MCF 10A (cell line): Measurements from ENCODE around the gene MAFF. TPM values are rescaled to one million over a fixed set of nuclear protein-coding genes. Genes with fewer than 3 reads are reported as not detected.

ENCODE experiments used
- BruUV-seq: library from RNA; stranded (reverse); fragments of 400-500 nt; replicated peaks from 2 replicates; lab custom pipeline; 2021; lab: Mats Ljungman, UMichigan
- CTCF ChIA-PET: fragments of 300-600 bp; sonication (Branson Sonifier 250); formaldehyde crosslinking; extraction: SDS; loops from one replicate; lab custom pipeline; 2021; ENCODE audit warnings: antibody characterized with exemption, inconsistent platforms; lab: Yijun Ruan, JAX
- POLR2A ChIA-PET: fragments of 300-600, 350-650 bp; sonication (Branson Sonifier 250); formaldehyde crosslinking; extraction: SDS; loops from one replicate; lab custom pipeline; 2020; ENCODE audit warnings: antibody characterized with exemption, inconsistent platforms; lab: Yijun Ruan, JAX
- DNase-seq: peaks from one replicate; pipeline ENCODE4 v3.0.0-alpha.2; 2018; ENCODE audit not compliant: unreplicated experiment
- H3K27ac Mint-ChIP-seq: one replicate; pipeline ENCODE4 v1.8.0; 2022; ENCODE audit warnings: mild to moderate bottlenecking, low read depth, mixed read lengths; ENCODE audit not compliant: unreplicated experiment
- H3K27me3 Mint-ChIP-seq: one replicate; pipeline ENCODE4 v1.8.0; 2022; ENCODE audit warnings: mixed read lengths; ENCODE audit not compliant: insufficient read depth, unreplicated experiment
- H3K36me3 Mint-ChIP-seq: one replicate; pipeline ENCODE4 v1.8.0; 2022; ENCODE audit warnings: mild to moderate bottlenecking, moderate library complexity, mixed read lengths; ENCODE audit not compliant: insufficient read depth, unreplicated experiment
- H3K4me1 Mint-ChIP-seq: one replicate; pipeline ENCODE4 v1.8.0; 2022; ENCODE audit warnings: mixed read lengths; ENCODE audit not compliant: insufficient read depth, unreplicated experiment
- H3K4me3 Mint-ChIP-seq: one replicate; pipeline ENCODE4 v1.8.0; 2022; ENCODE audit warnings: mild to moderate bottlenecking, moderate library complexity, mixed read lengths; ENCODE audit not compliant: unreplicated experiment
- H3K9me3 Mint-ChIP-seq: one replicate; pipeline ENCODE4 v1.8.0; 2022; ENCODE audit warnings: mixed read lengths; ENCODE audit not compliant: unreplicated experiment
- CTCF ChIP-seq: fragments of 200-600 bp; IDR thresholded peaks from one replicate; pipeline ENCODE4 v1.8.0; 2022; ENCODE audit warnings: antibody characterized with exemption, mild to moderate bottlenecking; ENCODE audit not compliant: unreplicated experiment
- intact Hi-C: fragments of 100-400 bp; cut with micrococcal nuclease; formaldehyde crosslinking; loops from 2 replicates; pipeline ENCODE4 v1.14.1; 2022
- total RNA-seq: library from RNA; stranded (reverse); gene quantifications from 2 replicates; pipeline ENCODE4 v1.2.3, GENCODE V29; 2022

Gene MAFF
- total RNA-seq, 1 experiment from 2014 or later: 71.4 TPM

- no peak for TF ChIP-seq CTCF
- intact Hi-C loops: no loop called here
- ChIA-PET CTCF (interaction anchor here (0.6 kb wide), 1 partner anchor 447 kb away, joined by 3 read pairs; no protein-coding TSS in a partner anchor), POLR2A (no interaction called here)
- Mint-ChIP-seq H3K27ac (no peak overlapping the region), H3K4me1 (no peaks in the 10 kb centered on the region), H3K9me3 (no peaks in the 10 kb centered on the region), H3K36me3 (peaks cover 26% of the 10 kb centered on the region), H3K27me3 (no peaks in the 10 kb centered on the region), H3K4me3 (no peak overlapping the region)
- DNase-seq: no peak
- BruUV-seq: no TSS peak
Measured at GRCh38 chr22:38249301-38249700, 47.5 kb downstream of the MAFF start.

GRCh38 chr22:38249803-38250642 lies 48.2 kb downstream of the MAFF start:
- CTCF ChIA-PET: interaction anchor here (0.5 to 0.6 kb wide), 2 partner anchors 85 to 137 kb away, joined by 3 read pairs; no protein-coding TSS in a partner anchor
- no peak for DNase-seq
- Mint-ChIP-seq H3K4me3 (no peak overlapping the region), H3K27me3 (no peaks in the 10 kb centered on the region), H3K4me1 (no peaks in the 10 kb centered on the region), H3K27ac (no peak overlapping the region), H3K9me3 (no peaks in the 10 kb centered on the region), H3K36me3 (peaks cover 26% of the 10 kb centered on the region)
- intact Hi-C loops: no loop called here
- POLR2A ChIA-PET: interaction anchor here (0.6 to 1.3 kb wide), 2 partner anchors 8 to 12 kb away, joined by 3 to 4 read pairs; no protein-coding TSS in a partner anchor
- TF ChIP-seq CTCF: no peak
- no TSS peak for BruUV-seq

GRCh38 chr22:38250643-38251340 lies 49.0 kb downstream of the MAFF start:
- no peak overlapping the region for H3K4me3 Mint-ChIP-seq
- H3K27me3 Mint-ChIP-seq: no peaks in the 10 kb centered on the region
- intact Hi-C loops: no loop called here
- no peaks in the 10 kb centered on the region for H3K9me3 Mint-ChIP-seq
- ChIA-PET POLR2A (interaction anchor here (0.6 to 1.3 kb wide), 3 partner anchors 9 to 30 kb away, joined by 3 to 4 read pairs (median 4); no protein-coding TSS in a partner anchor), CTCF (interaction anchor here (1.2 kb wide), 1 partner anchor 41 kb away, joined by 4 read pairs; no protein-coding TSS in a partner anchor)
- peaks cover 26% of the 10 kb centered on the region for H3K36me3 Mint-ChIP-seq
- TF ChIP-seq CTCF: no peak
- no peaks in the 10 kb centered on the region for H3K4me1 Mint-ChIP-seq
- DNase-seq: no peak
- no TSS peak for BruUV-seq
- H3K27ac Mint-ChIP-seq: no peak overlapping the region

- no TSS peak for BruUV-seq
- no peak for DNase-seq
- ChIA-PET POLR2A (interaction anchor here (0.6 to 1.2 kb wide), 2 partner anchors 31 to 280 kb away, joined by 3 to 4 read pairs; no protein-coding TSS in a partner anchor), CTCF (interaction anchor here (0.8 to 1.2 kb wide), 2 partner anchors 41 to 137 kb away, joined by 3 to 4 read pairs; no protein-coding TSS in a partner anchor)
- intact Hi-C loops: no loop called here
- Mint-ChIP-seq H3K27me3 (no peaks in the 10 kb centered on the region), H3K27ac (no peak overlapping the region), H3K9me3 (no peaks in the 10 kb centered on the region), H3K36me3 (peaks cover 23% of the 10 kb centered on the region), H3K4me3 (no peak overlapping the region), H3K4me1 (no peaks in the 10 kb centered on the region)
- TF ChIP-seq CTCF: no peak
Measured at GRCh38 chr22:38251341-38251692, 49.5 kb downstream of the MAFF start.
